NCI-H1436 (cell line): ENCODE results near the gene MYO9B.

Source experiments
- DNase-seq: peaks from one replicate; lab custom pipeline; 2025; lab: John Stamatoyannopoulos, UW

The MYO9B gene

GRCh38 chr19:17215127-17215971, 139.8 kb downstream of the MYO9B start, which contains the start of gene USE1:
Gene USE1, plus strand, starts transcription at chr19:17215357. Its CDS starts 49 bp downstream, at chr19:17215406.
- peak; percentile 88 for DNase-seq

DNA sequence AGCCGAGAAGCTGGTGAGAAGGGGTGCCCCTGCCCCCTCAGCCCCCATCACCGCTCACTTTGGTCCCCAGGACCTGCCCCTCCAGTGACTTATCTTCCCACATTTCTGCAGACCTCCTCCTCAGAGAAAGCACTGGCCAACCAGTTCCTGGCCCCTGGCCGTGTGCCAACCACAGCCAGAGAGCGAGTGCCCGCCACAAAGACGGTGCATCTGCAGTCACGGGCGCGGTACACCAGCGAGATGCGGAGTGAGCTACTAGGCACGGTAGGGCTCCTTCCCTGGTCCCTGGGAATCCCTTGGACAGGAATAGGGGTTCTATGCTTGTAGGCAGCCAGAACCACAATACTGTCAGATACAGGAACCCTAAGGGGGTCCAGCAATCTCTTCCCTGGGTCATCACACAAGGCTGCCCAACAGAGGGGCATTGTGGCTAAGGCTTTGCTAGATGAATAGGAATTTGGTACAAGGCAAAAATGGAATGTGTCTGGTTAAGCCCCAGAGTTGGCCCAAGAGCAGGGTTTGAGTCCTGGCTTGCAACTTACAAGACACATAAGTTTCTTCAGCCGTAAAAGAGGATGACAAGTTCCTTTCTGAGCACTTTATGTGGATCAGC, 140.6 kb downstream of the MYO9B start:
- no peak for DNase-seq

GRCh38 chr19:17219286-17219685, 143.7 kb downstream of the MYO9B start:
- no peak for DNase-seq

DNA sequence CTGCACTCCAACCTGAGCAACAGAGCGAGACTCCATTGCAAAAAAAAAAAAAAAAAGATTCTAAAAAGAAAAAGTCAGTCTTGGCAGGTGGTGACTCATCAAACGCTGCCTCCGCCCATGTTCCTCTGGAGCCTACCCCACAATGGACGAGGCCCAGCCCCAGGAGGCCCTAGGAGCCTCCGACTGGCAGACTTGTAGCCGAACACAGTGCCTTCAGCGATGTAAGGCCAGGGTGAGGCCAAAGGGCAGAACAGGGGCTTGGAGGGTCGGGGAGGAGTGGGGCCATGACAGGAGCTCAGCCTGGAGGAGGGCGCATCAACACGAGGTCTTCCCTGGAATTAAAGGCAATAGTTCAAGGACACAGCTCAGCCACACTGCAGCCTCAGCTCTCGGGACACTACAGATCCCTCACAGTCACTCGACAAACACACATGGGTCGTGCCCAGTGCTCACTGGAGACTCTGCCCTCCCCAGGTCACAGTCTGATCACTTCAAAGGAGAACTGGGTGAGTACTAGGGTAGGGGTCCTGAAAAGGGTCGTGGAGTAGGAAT, 144.7 kb downstream of the MYO9B start:
- DNase-seq, result no peak

GRCh38 chr19:17225053-17225452, 149.5 kb downstream of the MYO9B start:
- DNase-seq, result no peak

- peak; percentile 97 for DNase-seq
Measured at GRCh38 chr19:17226002-17226933, 150.7 kb downstream of the MYO9B start, which contains the start of gene OCEL1. Gene OCEL1, plus strand, starts transcription at chr19:17226226. Its CDS starts 22 bp downstream, at chr19:17226248.

GRCh38 chr19:17227798-17228367, 152.3 kb downstream of the MYO9B start:
- no peak for DNase-seq

DNA sequence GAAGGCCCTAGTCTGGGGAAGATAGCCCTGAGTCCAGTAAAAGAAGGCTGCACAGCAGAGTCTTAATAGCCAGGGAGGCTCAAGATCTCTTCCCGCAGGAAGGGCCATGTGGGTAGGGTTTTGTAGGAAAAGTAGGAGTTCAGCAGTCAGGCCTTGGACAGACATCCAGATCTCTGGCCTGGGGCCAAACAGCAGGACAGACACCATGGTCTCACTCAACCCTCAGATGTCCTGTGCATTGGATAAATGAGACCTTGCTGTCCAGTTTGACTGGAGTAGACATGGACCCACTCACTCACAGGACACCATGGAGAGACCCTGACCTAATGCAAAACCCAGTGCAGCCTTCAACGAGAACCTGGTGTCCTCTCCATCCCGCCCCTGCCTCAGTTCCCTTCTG, 154.3 kb downstream of the MYO9B start:
- DNase-seq, result no peak

DNA sequence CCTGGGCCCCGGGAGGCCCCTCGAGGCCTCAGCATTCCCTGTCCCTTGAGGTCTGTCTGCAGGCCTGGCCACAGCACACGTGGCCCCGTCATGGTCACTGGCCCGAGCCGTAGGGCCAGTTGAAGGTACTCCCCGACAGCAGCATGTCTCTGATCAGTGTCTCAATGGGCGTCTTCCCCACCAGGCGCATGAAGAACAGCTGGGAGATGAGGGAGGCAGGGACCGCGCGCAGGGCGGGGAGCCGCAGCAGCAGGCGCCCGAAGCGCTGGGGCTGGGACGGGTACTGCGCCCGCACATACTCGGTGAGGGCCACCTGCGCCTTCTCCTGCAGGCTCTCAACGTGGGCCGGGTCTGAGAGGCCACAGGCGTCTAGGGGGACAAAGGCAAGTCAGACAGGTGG, 156.7 kb downstream of the MYO9B start:
- DNase-seq, result no peak

GRCh38 chr19:17234911-17235299, 159.3 kb downstream of the MYO9B start:
- peak; percentile 27 for DNase-seq

DNA sequence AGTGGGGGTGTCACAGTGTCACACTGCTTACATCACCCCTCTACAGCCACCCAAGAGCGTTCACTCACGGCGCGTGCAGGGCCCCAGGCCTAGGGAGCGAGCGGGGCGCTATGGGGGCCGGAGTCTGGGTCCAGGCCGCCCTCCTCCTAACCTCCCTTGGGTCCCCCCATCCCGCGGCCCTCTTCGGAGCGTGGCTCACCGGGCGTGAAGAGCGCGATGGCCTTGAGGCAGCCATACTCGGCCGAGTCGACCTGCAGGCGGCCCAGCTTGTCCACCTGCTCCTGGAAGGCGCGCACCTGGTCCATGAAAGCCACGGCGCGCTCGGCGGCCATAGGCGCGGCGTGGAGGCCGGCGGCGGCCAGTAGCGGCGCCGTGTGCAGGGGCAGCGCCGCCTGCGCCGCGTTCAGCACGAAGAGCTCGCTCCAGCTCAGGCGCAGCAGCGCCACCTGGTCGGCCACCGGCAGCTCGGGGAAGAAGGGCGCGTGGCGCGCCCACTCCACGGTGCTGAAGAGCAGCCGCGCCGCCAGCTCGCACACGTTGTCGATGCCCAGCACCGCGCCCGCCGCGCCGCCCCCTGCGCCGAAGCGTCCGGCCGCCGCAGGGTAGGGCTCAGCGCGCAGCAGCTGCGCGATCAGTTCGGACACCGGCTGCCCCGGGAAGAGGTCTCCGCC, 159.9 kb downstream of the MYO9B start:
- peak; percentile 45 for DNase-seq

- DNase-seq, result peak; percentile 39
Measured at GRCh38 chr19:17235971-17236777, 160.6 kb downstream of the MYO9B start.

DNA sequence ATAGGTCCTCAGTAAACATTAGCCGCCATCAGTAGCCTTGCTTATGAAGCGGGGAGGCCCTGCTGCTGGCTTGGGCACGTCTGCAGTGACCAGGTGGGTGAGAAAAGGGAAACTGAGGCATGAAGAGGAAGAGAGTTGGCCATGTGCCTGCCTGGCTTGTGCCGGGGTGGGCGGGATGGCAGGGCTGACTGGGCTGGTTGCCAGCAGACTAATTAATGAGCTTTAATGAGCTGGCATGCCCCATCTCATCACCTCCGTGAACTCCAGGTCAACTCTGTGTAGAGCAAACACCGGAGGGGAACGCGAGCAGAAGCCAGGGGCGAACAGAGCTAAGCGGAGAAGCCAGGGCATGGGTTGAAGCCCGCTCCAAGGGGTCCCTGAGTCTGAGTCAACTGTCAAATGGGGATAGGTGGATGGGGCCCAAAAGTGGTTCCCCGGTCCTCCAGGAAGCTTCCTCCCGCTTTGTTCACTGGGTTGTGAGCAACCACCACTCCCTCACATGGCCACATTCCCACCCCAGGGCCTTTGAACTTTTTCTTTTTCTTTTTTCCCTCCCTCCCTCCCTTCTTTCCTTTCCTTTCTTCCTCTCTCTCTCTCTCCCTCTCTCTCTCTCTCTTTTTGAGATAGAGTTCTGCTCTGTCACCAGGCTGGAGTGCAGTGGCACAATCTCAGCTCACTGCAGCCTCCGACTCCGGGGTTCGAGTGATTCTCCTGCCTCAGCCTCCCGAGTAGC, 161.4 kb downstream of the MYO9B start:
- no peak for DNase-seq

- no peak for DNase-seq
Measured at GRCh38 chr19:17237747-17238706, 162.4 kb downstream of the MYO9B start.

DNA sequence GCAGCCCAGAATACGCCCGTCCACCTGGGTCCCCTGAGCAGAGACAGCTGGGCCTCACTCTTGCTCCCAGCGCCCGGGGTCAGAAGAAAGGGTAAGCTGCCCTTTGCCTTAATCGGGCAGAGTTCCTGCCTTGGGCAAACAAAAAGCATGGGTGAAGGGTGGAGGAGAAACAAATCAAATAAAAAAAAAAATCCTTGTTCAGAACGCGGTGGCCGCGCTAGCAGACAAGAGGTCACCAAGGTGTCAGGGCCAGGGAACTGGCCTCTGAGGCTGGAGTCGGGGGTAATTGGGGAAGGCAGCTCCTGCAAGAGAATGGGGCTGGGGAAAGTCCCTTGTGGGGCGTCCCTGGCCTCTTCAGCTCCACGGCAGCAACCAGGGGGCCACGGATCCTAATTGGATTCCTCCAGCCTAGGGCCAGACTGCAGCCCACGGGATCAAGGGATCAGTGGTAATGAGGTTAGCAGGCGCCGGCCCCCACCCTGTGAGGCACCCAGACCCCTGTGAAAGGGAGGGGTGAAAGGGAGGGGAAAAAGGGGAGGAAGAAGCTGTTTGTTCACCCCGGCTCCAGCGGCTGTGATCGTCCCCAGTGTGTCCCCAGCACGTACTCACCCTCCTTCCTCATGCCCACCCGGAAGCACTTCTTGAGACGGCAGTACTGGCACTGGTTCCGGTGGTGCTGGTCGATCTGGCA, 164.6 kb downstream of the MYO9B start:
- DNase-seq, result no peak

DNA sequence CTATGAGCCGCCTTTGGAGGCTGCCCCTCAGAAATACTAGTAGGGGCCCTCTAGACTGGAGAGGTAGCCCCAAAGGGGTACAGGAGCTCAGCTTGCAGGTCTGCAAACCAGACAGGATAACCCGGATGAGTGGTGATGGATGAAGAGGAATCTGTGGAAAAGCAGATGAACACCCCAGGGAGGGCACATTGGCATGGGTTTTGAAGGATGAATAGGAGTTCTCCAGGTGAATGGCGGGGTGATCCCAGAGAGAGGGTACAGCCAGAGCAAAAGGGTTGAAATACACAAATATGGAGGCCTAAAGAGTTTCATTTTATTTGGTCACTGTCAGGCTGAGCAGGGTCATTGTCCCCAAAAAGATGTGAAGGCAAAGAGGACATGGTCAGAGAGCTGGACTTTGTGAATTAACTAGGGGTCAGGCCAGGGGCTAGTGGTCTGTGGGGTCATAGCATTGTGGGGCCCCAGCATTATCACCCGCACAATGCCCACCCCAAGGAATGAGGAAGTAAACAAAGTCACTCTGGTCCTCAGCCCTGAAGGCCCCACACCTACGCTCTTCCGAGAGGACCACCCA, 165.3 kb downstream of the MYO9B start:
- DNase-seq, result no peak
